T-helper 2 cell treated with Interferon-gamma antibody and Interleukin-4, amounts not matched to agents 5 μg/mL and 100 μg/mL, for 36 hours (primary cell): ENCODE measurements around the gene LRRC15.

Experiments
- DNase-seq: peaks from one replicate; pipeline ENCODE4 v3.0.0; 2021; ENCODE audit warnings: low spot score
- H3K27ac Mint-ChIP-seq: one replicate; pipeline ENCODE4 v1.8.0; 2021; ENCODE audit warnings: mild to moderate bottlenecking, mixed read lengths
- H3K27me3 Mint-ChIP-seq: one replicate; pipeline ENCODE4 v1.8.0; 2021; ENCODE audit warnings: low read depth, mixed read lengths
- H3K36me3 Mint-ChIP-seq: one replicate; pipeline ENCODE4 v1.8.0; 2021; ENCODE audit warnings: low read depth, mixed read lengths
- H3K4me1 Mint-ChIP-seq: one replicate; pipeline ENCODE4 v1.8.0; 2021; ENCODE audit warnings: low read depth, mixed read lengths
- H3K4me3 Mint-ChIP-seq: one replicate; pipeline ENCODE4 v1.8.0; 2022; ENCODE audit warnings: mild to moderate bottlenecking, moderate library complexity, mixed read lengths
- H3K9me3 Mint-ChIP-seq: one replicate; pipeline ENCODE4 v1.8.0; 2021; ENCODE audit warnings: mixed read lengths

LRRC15 gene

GRCh38 chr3:194344012-194344411, 25.5 kb downstream of the LRRC15 start:
- H3K36me3 Mint-ChIP-seq = no peaks in the 10 kb centered on the region
- DNase-seq = peak; percentile 55
- no peak overlapping the region for H3K4me3 Mint-ChIP-seq
- no peak overlapping the region for H3K27ac Mint-ChIP-seq
- H3K4me1 Mint-ChIP-seq = peaks cover 4% of the 10 kb centered on the region
- H3K27me3 Mint-ChIP-seq = peaks cover 15% of the 10 kb centered on the region
- no peaks in the 10 kb centered on the region for H3K9me3 Mint-ChIP-seq

- peaks cover 4% of the 10 kb centered on the region for H3K4me1 Mint-ChIP-seq
- DNase-seq = no peak
- no peak overlapping the region for H3K27ac Mint-ChIP-seq
- H3K4me3 Mint-ChIP-seq = no peak overlapping the region
- H3K9me3 Mint-ChIP-seq = no peaks in the 10 kb centered on the region
- peaks cover 15% of the 10 kb centered on the region for H3K27me3 Mint-ChIP-seq
- no peaks in the 10 kb centered on the region for H3K36me3 Mint-ChIP-seq
Measured at GRCh38 chr3:194343561-194343893, 26.0 kb downstream of the LRRC15 start.

GRCh38 chr3:194342861-194343560, 26.5 kb downstream of the LRRC15 start:
- H3K36me3 Mint-ChIP-seq = no peaks in the 10 kb centered on the region
- H3K9me3 Mint-ChIP-seq = no peaks in the 10 kb centered on the region
- H3K27ac Mint-ChIP-seq = no peak overlapping the region
- H3K4me1 Mint-ChIP-seq = peaks cover 4% of the 10 kb centered on the region
- peaks cover 15% of the 10 kb centered on the region for H3K27me3 Mint-ChIP-seq
- DNase-seq = no peak
- H3K4me3 Mint-ChIP-seq = no peak overlapping the region

- Mint-ChIP-seq H3K27ac (no peak overlapping the region), H3K4me1 (peaks cover 4% of the 10 kb centered on the region), H3K27me3 (peaks cover 17% of the 10 kb centered on the region), H3K9me3 (no peaks in the 10 kb centered on the region), H3K36me3 (no peaks in the 10 kb centered on the region), H3K4me3 (no peak overlapping the region)
- no peak for DNase-seq
Measured at GRCh38 chr3:194340757-194341400, 28.7 kb downstream of the LRRC15 start.

- peaks cover 17% of the 10 kb centered on the region for H3K27me3 Mint-ChIP-seq
- no peak overlapping the region for H3K27ac Mint-ChIP-seq
Measured at GRCh38 chr3:194339840-194340239, 29.7 kb downstream of the LRRC15 start.

GRCh38 chr3:194339356-194339755, 30.2 kb downstream of the LRRC15 start:
- peaks cover 17% of the 10 kb centered on the region for H3K27me3 Mint-ChIP-seq
- H3K36me3 Mint-ChIP-seq = no peaks in the 10 kb centered on the region
- H3K9me3 Mint-ChIP-seq = no peaks in the 10 kb centered on the region
- H3K4me3 Mint-ChIP-seq = no peak overlapping the region
- peaks cover 4% of the 10 kb centered on the region for H3K4me1 Mint-ChIP-seq
- DNase-seq = no peak
- no peak overlapping the region for H3K27ac Mint-ChIP-seq

More at GRCh38 chr3:194339840-194340239, 29.7 kb downstream of the LRRC15 start:
- no peak overlapping the region for H3K4me3 Mint-ChIP-seq
- H3K36me3 Mint-ChIP-seq = no peaks in the 10 kb centered on the region
- H3K4me1 Mint-ChIP-seq = peaks cover 4% of the 10 kb centered on the region
- no peak for DNase-seq
- no peaks in the 10 kb centered on the region for H3K9me3 Mint-ChIP-seq

GRCh38 chr3:194337965-194338753, 31.4 kb downstream of the LRRC15 start:
- Mint-ChIP-seq H3K4me1 (peaks cover 2% of the 10 kb centered on the region), H3K27me3 (peaks cover 20% of the 10 kb centered on the region), H3K4me3 (no peak overlapping the region), H3K27ac (no peak overlapping the region), H3K9me3 (no peaks in the 10 kb centered on the region), H3K36me3 (no peaks in the 10 kb centered on the region)
- no peak for DNase-seq

- no peak overlapping the region for H3K27ac Mint-ChIP-seq
- H3K27me3 Mint-ChIP-seq = peaks cover 24% of the 10 kb centered on the region
- no peak overlapping the region for H3K4me3 Mint-ChIP-seq
- H3K36me3 Mint-ChIP-seq = no peaks in the 10 kb centered on the region
- H3K4me1 Mint-ChIP-seq = peaks cover 2% of the 10 kb centered on the region
- no peaks in the 10 kb centered on the region for H3K9me3 Mint-ChIP-seq
- no peak for DNase-seq
Measured at GRCh38 chr3:194336601-194337355, 32.8 kb downstream of the LRRC15 start.

- H3K27ac Mint-ChIP-seq = no peak overlapping the region
- H3K36me3 Mint-ChIP-seq = no peaks in the 10 kb centered on the region
- no peaks in the 10 kb centered on the region for H3K9me3 Mint-ChIP-seq
- no peak for DNase-seq
- H3K27me3 Mint-ChIP-seq = peaks cover 22% of the 10 kb centered on the region
- H3K4me1 Mint-ChIP-seq = peaks cover 2% of the 10 kb centered on the region
- H3K4me3 Mint-ChIP-seq = peak overlapping the region; percentile 80
Measured at GRCh38 chr3:194333981-194334320, 35.6 kb downstream of the LRRC15 start.

GRCh38 chr3:194333212-194333980, 36.1 kb downstream of the LRRC15 start:
- H3K36me3 Mint-ChIP-seq = no peaks in the 10 kb centered on the region

GRCh38 chr3:194332858-194333211, 36.7 kb downstream of the LRRC15 start:
- no peak for DNase-seq
- H3K9me3 Mint-ChIP-seq = no peaks in the 10 kb centered on the region
- H3K4me3 Mint-ChIP-seq = peak overlapping the region; percentile 61
- no peaks in the 10 kb centered on the region for H3K36me3 Mint-ChIP-seq
- H3K27me3 Mint-ChIP-seq = peaks cover 22% of the 10 kb centered on the region
- H3K27ac Mint-ChIP-seq = no peak overlapping the region
- H3K4me1 Mint-ChIP-seq = peaks cover 2% of the 10 kb centered on the region

More at GRCh38 chr3:194333212-194333980, 36.1 kb downstream of the LRRC15 start:
- Mint-ChIP-seq H3K27me3 (peaks cover 22% of the 10 kb centered on the region), H3K9me3 (no peaks in the 10 kb centered on the region), H3K27ac (no peak overlapping the region), H3K4me1 (peaks cover 2% of the 10 kb centered on the region), H3K4me3 (peak overlapping the region; percentile 80)
- DNase-seq = peak; percentile 86

GRCh38 chr3:194330579-194330978, 39.0 kb downstream of the LRRC15 start:
- no peaks in the 10 kb centered on the region for H3K36me3 Mint-ChIP-seq
- H3K27me3 Mint-ChIP-seq = peaks cover 20% of the 10 kb centered on the region
- H3K9me3 Mint-ChIP-seq = no peaks in the 10 kb centered on the region
- H3K4me1 Mint-ChIP-seq = peaks cover 2% of the 10 kb centered on the region
- DNase-seq = no peak
- no peak overlapping the region for H3K27ac Mint-ChIP-seq
- H3K4me3 Mint-ChIP-seq = no peak overlapping the region

- Mint-ChIP-seq H3K4me3 (no peak overlapping the region), H3K4me1 (peaks cover 2% of the 10 kb centered on the region), H3K36me3 (no peaks in the 10 kb centered on the region), H3K9me3 (no peaks in the 10 kb centered on the region), H3K27ac (no peak overlapping the region), H3K27me3 (peaks cover 20% of the 10 kb centered on the region)
- DNase-seq = no peak
Measured at GRCh38 chr3:194330160-194330559, 39.4 kb downstream of the LRRC15 start.
